Measurements from ENCODE around the gene TCHH. TPM values are rescaled to one million over a fixed set of nuclear protein-coding genes. Genes with fewer than 3 reads are reported as not detected.

The TCHH gene
- total and polyA plus RNA-seq, 10 of the 15 experiments (the other 5 are each of a cell fraction or from before 2014, with no cell fraction given): not detected

DNA sequence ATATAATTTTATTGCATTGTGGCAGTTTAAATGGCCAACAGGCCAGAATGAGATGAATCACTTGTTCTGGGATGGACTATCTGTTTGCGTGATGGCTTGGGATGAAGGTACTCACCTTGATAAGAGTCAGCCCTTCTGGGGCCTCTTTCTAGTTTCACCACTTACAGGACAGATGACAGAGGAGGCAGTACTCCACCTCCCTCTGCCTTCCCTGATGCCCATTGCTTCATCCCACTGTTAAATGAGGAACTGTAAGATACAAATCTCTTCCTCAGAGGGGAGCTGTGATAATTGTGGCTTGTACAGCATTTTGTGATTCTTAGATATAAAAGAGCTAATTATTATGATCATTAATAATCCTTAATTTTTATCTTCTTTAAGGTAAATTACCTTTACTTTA, 3.7 kb upstream of the TCHH start (continued):
- no peak for TF ChIP-seq SKIL (IDR thresholded peaks at IDR 0.05; ENCODE audit: low read depth, poor library complexity, severe bottlenecking)
- no peak for TF ChIP-seq ZNF622 (IDR thresholded peaks at IDR 0.05)
- TF ChIP-seq KLF5 (IDR thresholded peaks at IDR 0.05; ENCODE audit: partially characterized antibody): no peak
- no peak for TF ChIP-seq ZBTB33 (IDR thresholded peaks at IDR 0.05)
- no peak for TF ChIP-seq RCOR1 (conservative IDR thresholded peaks at IDR 0.05; ENCODE audit: low read depth, low read length)
- TF ChIP-seq CHD2 (IDR thresholded peaks at IDR 0.05; ENCODE audit: borderline replicate concordance, low read depth, low read length): no peak
- no peak for TF ChIP-seq MAX (IDR thresholded peaks at IDR 0.05; ENCODE audit: low read depth, low read length)
- TF ChIP-seq PBX3 (IDR thresholded peaks at IDR 0.05; ENCODE audit: insufficient replicate concordance, low read depth, low read length): no peak
- no peak for TF ChIP-seq MYC (IDR thresholded peaks at IDR 0.05; ENCODE audit: insufficient read depth, insufficient read length, insufficient replicate concordance, low read length, severe bottlenecking)
